Measurements from ENCODE around the gene GRAMD4. TPM values are rescaled to one million over a fixed set of nuclear protein-coding genes. Genes with fewer than 3 reads are reported as not detected.

Gene GRAMD4
- total RNA-seq, 1 experiment from 2014 or later, result 25.3 TPM

- DNase-seq (no peak), ATAC-seq (no peak)
- ChIA-PET POLR2A (ENCODE audit: unreplicated experiment) (no interaction called here), CTCF (no interaction called here)
- Histone ChIP-seq H3K4me1 (ENCODE audit: insufficient read depth, low read length) (no peaks in the 10 kb centered on the region), H3K9me3 (ENCODE audit: low read length) (no peaks in the 10 kb centered on the region), H3K9ac (ENCODE audit: low read length) (no peak overlapping the region), H3K9me2 (replicated peaks; ENCODE audit: low read length) (no peaks in the 10 kb centered on the region), H3K4me3 (ENCODE audit: low read length) (no peak overlapping the region), H3K27ac (ENCODE audit: low read length) (no peak overlapping the region), H3F3A (ENCODE audit: low read length, unreplicated experiment) (no peaks in the 10 kb centered on the region), H3K27me3 (ENCODE audit: low read length) (no peaks in the 10 kb centered on the region), H3K36me3 (ENCODE audit: low read depth, low read length) (no peaks in the 10 kb centered on the region), H3K4me2 (ENCODE audit: low read length) (no peak overlapping the region), H4K20me1 (ENCODE audit: low read length) (no peaks in the 10 kb centered on the region), H2AFZ (ENCODE audit: low read length) (no peak overlapping the region), H3K79me2 (ENCODE audit: low read length) (no peaks in the 10 kb centered on the region)
- intact Hi-C loops (cut with micrococcal nuclease), result no loop called here
- no TSS peak for BruUV-seq (replicated peaks)
- TF ChIP-seq CTCF (conservative IDR thresholded peaks at IDR 0.05; ENCODE audit: low read depth, low read length), result no peak
- no peak for TF ChIP-seq EZH2phosphoT487 (IDR thresholded peaks at IDR 0.05; ENCODE audit: borderline replicate concordance, low read length)
- no peak for TF ChIP-seq EZH2 (IDR thresholded peaks at IDR 0.05; ENCODE audit: low read length, unreplicated experiment)
These were observed 54.7 kb downstream of the GRAMD4 start for GRCh38 chr22:46674906-46675305.

- H3K27me3 ChIP-seq (ENCODE audit: low read length), result no peaks in the 10 kb centered on the region
- POLR2A ChIA-PET (ENCODE audit: unreplicated experiment), result no interaction called here
- no peak overlapping the region for H3K4me3 ChIP-seq (ENCODE audit: low read length)
- ATAC-seq (no peak), DNase-seq (no peak)
- intact Hi-C loops (cut with micrococcal nuclease), result no loop called here
- no peaks in the 10 kb centered on the region for H3K79me2 ChIP-seq (ENCODE audit: low read length)
- H3K9me3 ChIP-seq (ENCODE audit: low read length), result no peaks in the 10 kb centered on the region
- H3K9me2 ChIP-seq (replicated peaks; ENCODE audit: low read length), result no peaks in the 10 kb centered on the region
- H3K36me3 ChIP-seq (ENCODE audit: low read depth, low read length), result no peaks in the 10 kb centered on the region
- TF ChIP-seq EZH2 (IDR thresholded peaks at IDR 0.05; ENCODE audit: low read length, unreplicated experiment) (no peak), EZH2phosphoT487 (IDR thresholded peaks at IDR 0.05; ENCODE audit: borderline replicate concordance, low read length) (no peak), CTCF (conservative IDR thresholded peaks at IDR 0.05; ENCODE audit: low read depth, low read length) (no peak)
- CTCF ChIA-PET, result no interaction called here
- no peak overlapping the region for H2AFZ ChIP-seq (ENCODE audit: low read length)
- no peaks in the 10 kb centered on the region for H3F3A ChIP-seq (ENCODE audit: low read length, unreplicated experiment)
- H3K4me2 ChIP-seq (ENCODE audit: low read length), result no peak overlapping the region
- no peaks in the 10 kb centered on the region for H3K4me1 ChIP-seq (ENCODE audit: insufficient read depth, low read length)
- H4K20me1 ChIP-seq (ENCODE audit: low read length), result no peaks in the 10 kb centered on the region
- BruUV-seq (replicated peaks), result no TSS peak
- H3K27ac ChIP-seq (ENCODE audit: low read length), result no peak overlapping the region
- no peak overlapping the region for H3K9ac ChIP-seq (ENCODE audit: low read length)
These were observed 55.3 kb downstream of the GRAMD4 start for GRCh38 chr22:46675479-46675878.

- H3K9me2 ChIP-seq (replicated peaks; ENCODE audit: low read length), result no peaks in the 10 kb centered on the region
- H3K27me3 ChIP-seq (ENCODE audit: low read length), result no peaks in the 10 kb centered on the region
- ATAC-seq, result no peak
- H3K4me3 ChIP-seq (ENCODE audit: low read length), result no peak overlapping the region
- no peak overlapping the region for H2AFZ ChIP-seq (ENCODE audit: low read length)
- no peaks in the 10 kb centered on the region for H4K20me1 ChIP-seq (ENCODE audit: low read length)
- TF ChIP-seq EZH2phosphoT487 (IDR thresholded peaks at IDR 0.05; ENCODE audit: borderline replicate concordance, low read length) (no peak), EZH2 (IDR thresholded peaks at IDR 0.05; ENCODE audit: low read length, unreplicated experiment) (no peak), CTCF (conservative IDR thresholded peaks at IDR 0.05; ENCODE audit: low read depth, low read length) (no peak)
- BruUV-seq (replicated peaks), result no TSS peak
- DNase-seq, result no peak
- H3K27ac ChIP-seq (ENCODE audit: low read length), result no peak overlapping the region
- H3K9ac ChIP-seq (ENCODE audit: low read length), result no peak overlapping the region
- intact Hi-C loops (cut with micrococcal nuclease), result no loop called here
- CTCF ChIA-PET, result no interaction called here
- H3K9me3 ChIP-seq (ENCODE audit: low read length), result no peaks in the 10 kb centered on the region
- H3K36me3 ChIP-seq (ENCODE audit: low read depth, low read length), result no peaks in the 10 kb centered on the region
- H3F3A ChIP-seq (ENCODE audit: low read length, unreplicated experiment), result no peaks in the 10 kb centered on the region
- no peak overlapping the region for H3K4me2 ChIP-seq (ENCODE audit: low read length)
- no peaks in the 10 kb centered on the region for H3K79me2 ChIP-seq (ENCODE audit: low read length)
- no peaks in the 10 kb centered on the region for H3K4me1 ChIP-seq (ENCODE audit: insufficient read depth, low read length)
- POLR2A ChIA-PET (ENCODE audit: unreplicated experiment), result no interaction called here
These were observed 55.8 kb downstream of the GRAMD4 start for GRCh38 chr22:46675938-46676337.
